GM06990 (cell line): Measurements from ENCODE around the gene STOX2.
A peak's percentile ranks its signal among the peaks of the same experiment; 100 is the strongest.

Source experiments
- DNase-seq: peaks from one replicate; pipeline ENCODE4 v3.0.0-alpha.2; 2011; ENCODE audit not compliant: insufficient read length; ENCODE audit errors: extremely low read depth
- H3K27me3 ChIP-seq: replicated peaks from 2 replicates; pipeline ENCODE4 v1.6.0; 2011; ENCODE audit warnings: low read length; ENCODE audit not compliant: control insufficient read depth, insufficient read depth
- H3K36me3 ChIP-seq: 2 replicates; pipeline ENCODE4 v1.5.1; 2011; ENCODE audit warnings: low read length; ENCODE audit not compliant: control insufficient read depth, insufficient read depth
- H3K4me3 ChIP-seq: replicated peaks from 2 replicates; pipeline ENCODE4 v1.5.1; 2011; ENCODE audit warnings: low read depth, mild to moderate bottlenecking, control low read depth, low read length
- TF ChIP-seq, protein P1 (sequence below): IDR thresholded peaks from 2 replicates; pipeline ENCODE4 v1.5.1; 2011; ENCODE audit warnings: low read length, control low read depth, mild to moderate bottlenecking, inconsistent platforms; ENCODE audit not compliant: insufficient read depth, poor library complexity, severe bottlenecking

STOX2 gene

DNA sequence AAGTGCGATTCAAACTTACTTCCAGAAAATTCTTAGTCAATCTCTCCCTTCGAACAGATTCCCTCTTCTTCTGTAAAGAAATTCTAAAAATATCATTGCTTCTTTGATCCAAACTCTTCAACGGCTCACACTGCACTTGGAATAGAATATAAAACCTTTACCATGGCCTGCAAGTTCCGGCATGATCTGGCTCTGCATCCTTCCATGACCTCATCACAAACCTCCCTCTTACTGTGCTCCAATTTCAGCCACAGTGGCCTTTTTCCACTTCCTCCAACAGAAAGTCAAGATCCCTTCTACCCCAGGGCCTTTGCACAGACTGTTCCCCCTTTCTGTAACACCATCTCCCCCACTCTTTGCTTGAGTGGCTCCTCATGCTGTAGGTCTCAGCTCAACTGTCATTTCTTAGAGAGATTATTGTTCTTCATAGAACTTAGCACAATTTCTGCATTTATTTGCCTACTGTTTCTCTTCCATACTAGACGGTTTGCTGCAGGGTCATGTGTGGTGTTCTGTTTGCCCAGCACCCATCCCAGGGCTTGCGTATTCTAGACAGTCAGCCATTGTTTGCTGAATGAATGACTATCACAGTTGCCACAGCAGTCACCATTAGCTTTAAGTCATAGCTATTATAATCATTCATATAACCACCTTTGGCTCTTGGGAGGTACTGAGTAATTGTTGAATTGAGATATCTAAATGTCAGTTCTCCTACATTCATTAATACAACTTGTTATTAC lies 1.9 kb upstream of the STOX2 start:
- DNase-seq: no peak
- no peak overlapping the region for H3K4me3 ChIP-seq
- TF ChIP-seq, protein P1, sequence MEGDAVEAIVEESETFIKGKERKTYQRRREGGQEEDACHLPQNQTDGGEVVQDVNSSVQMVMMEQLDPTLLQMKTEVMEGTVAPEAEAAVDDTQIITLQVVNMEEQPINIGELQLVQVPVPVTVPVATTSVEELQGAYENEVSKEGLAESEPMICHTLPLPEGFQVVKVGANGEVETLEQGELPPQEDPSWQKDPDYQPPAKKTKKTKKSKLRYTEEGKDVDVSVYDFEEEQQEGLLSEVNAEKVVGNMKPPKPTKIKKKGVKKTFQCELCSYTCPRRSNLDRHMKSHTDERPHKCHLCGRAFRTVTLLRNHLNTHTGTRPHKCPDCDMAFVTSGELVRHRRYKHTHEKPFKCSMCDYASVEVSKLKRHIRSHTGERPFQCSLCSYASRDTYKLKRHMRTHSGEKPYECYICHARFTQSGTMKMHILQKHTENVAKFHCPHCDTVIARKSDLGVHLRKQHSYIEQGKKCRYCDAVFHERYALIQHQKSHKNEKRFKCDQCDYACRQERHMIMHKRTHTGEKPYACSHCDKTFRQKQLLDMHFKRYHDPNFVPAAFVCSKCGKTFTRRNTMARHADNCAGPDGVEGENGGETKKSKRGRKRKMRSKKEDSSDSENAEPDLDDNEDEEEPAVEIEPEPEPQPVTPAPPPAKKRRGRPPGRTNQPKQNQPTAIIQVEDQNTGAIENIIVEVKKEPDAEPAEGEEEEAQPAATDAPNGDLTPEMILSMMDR: no peak

DNA sequence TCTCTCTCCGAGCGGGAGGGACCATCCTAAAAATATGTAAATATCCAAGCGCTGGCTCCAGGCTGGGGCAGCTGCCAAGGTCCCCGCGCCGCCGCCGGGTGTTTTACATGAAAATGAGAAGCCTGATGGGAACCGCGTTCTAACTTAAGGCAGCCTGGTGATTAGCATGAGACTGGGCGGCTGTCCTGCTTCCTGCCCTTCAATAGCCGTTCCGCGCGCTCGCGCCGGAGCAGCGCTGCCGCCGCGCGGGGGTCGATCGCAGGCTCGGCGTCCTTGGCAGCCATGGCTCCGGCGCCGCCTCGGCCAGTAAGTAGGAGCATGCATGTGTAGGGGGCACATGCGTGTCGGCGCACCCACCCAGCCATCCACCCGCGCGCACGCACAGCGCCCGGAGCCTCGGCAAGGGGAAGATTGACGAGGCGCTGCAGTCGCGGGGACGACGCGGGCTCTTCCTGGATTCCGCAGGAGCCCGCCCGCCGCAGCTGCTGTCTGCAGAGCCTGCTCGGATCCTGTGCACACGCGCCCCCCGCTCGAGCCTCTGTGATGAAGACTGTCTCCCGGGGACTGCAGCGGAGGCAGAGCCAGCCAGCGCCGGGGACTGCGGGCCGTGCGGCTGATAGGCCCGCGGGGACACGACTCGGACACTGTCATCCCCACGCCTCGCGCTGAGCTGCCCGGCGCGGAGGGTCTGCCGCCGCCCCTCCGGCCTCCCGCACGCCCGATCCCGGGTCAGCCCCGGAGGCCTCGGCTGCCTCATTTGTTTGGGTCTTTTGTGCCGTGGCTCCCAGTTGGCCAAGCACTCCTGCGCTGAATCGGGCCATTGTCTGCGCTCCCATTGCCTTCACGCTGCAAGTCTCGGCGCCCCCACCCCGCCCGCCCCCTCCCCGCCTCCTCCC lies 734 bp downstream of the STOX2 start:
- peak; percentile 24 for DNase-seq
- no peaks in the 10 kb centered on the region for H3K36me3 ChIP-seq
- TF ChIP-seq, protein P1: no peak
- no peaks in the 10 kb centered on the region for H3K27me3 ChIP-seq
- no peak overlapping the region for H3K4me3 ChIP-seq

More for the DNA sequence above, 1.9 kb upstream of the STOX2 start:
- Histone ChIP-seq H3K36me3 (no peaks in the 10 kb centered on the region), H3K27me3 (no peaks in the 10 kb centered on the region)

DNA sequence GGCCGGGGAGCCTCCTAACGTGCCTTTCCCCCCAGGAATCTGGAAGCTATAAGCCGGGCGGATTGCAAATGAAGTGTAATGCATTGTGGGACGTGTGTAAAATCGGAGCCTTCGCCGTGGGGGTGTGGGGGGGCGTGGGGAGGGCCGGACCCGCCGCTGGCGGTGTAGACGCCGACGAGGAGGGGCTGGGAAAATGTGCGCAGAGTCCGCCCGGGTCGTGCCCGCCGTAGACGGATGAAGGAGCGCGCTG lies 1.3 kb downstream of the STOX2 start:
- Histone ChIP-seq H3K4me3 (no peak overlapping the region), H3K27me3 (no peaks in the 10 kb centered on the region)
- TF ChIP-seq, protein P1: no peak

DNA sequence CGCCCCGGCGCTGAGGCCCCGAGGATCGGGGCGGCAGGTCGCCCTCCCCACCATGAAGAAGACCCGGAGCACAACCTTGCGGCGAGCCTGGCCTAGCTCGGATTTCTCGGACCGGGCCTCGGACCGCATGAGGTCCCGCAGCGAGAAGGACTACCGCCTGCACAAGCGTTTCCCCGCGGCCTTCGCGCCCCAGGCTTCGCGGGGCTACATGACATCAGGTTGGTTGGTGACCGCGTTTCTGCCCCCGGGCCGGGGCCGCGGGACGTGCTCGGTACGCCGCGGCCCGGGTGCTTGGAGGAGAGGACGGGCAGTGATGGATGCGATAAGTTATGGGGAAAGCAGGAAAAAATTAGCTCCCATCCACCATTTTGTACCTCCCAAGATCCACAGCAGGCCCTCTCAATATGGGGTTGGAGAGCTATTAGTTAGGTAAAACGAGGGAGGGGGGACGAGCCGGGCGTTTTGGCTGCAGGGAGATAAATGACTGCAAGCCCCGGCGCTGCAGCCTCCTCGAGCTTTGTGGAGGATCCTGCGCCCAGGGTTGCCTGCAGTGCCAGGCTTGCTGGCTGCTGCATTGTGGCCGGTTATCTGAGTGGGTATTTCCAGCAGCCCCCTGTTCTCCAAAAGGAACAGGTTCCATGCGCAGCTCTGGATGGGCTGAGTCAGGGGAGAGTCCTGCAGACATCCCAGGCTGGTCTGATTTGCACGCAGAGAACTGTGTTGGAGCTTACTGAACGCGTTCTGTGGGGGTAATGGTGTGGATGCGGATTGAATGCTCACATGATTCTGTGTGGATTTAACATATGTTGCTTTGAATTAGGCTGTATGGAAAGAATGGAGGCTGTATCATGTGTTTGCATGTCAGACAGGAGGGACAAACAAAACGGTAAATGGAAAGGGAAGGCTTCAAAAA lies 1.9 kb downstream of the STOX2 start:
- Histone ChIP-seq H3K36me3 (no peaks in the 10 kb centered on the region), H3K27me3 (no peaks in the 10 kb centered on the region), H3K4me3 (no peak overlapping the region)
- DNase-seq: peak; percentile 15
- TF ChIP-seq, protein P1: no peak

More for the DNA sequence above, 1.3 kb downstream of the STOX2 start:
- no peaks in the 10 kb centered on the region for H3K36me3 ChIP-seq
- DNase-seq: no peak

DNA sequence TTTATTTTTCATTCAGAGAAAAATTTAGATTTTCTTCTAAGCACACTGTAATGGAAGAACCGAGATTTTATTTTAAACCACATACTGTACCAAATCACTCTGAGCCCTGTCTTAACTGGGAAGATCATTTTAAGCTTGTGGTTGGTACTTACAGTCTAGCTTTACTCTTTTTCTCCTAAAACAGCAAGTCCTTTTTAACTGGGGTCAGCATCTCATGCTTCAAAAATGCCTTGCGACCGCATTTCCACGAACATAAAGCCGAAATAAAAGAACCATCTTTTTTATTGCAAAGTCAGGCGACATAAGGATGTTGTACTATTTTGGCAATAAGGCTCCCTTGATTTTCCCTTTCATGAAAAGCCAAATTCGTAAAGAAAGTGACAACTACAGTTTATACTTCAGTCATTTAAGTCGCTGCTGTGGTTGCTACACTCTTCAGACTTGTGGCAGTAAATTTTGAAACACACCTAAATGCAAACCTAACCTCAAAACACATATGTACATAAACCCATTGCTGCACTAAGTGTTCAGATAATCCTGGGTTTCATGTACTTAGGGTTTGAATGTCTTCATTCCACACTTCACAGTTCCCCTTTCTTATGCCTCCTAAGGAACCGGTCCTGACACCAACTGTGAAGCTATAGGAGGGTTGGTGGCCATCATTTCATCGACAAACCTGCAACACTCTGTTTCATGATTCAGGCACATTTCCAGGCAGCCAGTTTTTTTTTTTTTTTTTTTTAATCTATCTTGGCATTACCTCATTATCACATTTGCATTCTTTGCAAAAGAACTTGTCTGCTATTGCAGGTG lies 3.0 kb downstream of the STOX2 start:
- Histone ChIP-seq H3K4me3 (no peak overlapping the region), H3K36me3 (no peaks in the 10 kb centered on the region), H3K27me3 (no peaks in the 10 kb centered on the region)
- TF ChIP-seq, protein P1: no peak
- no peak for DNase-seq
